ENCODE measurements around the gene OR7G3. TPM values are rescaled to one million over a fixed set of nuclear protein-coding genes. Genes with fewer than 3 reads are reported as not detected.

OR7G3 gene
- total and polyA plus RNA-seq, 2 of the 8 experiments (the other 6 are each of a cell fraction or from before 2014, with no cell fraction given) = not detected

DNA sequence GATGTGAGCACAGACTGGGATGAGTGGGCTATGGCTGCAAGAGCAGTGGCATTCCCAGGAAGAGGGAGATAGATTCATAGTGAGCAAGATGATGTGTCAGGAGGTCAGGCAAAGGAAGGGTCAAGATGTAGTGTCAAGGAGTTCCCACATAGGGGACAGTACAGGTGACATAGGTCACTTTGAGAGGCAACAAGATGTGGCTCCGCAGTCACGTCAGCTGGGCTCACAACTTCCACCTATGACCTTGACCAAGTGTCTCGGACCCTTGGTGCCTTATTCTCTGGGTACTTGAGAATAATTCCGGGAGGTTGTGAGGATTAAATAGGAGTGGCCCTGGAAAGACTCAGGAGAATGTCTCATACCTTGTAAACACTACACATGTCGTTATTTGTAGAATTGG lies 23.9 kb upstream of the OR7G3 start:
- H3K56ac ChIP-seq (replicated peaks; ENCODE audit: insufficient read length, low read depth, low read length) = no peak overlapping the region
- no peak overlapping the region for H2BK12ac ChIP-seq (ENCODE audit: low read depth, low read length)
- H3K4me3 ChIP-seq (ENCODE audit: extremely low read depth in 1 of 4, insufficient read depth in 2 of 4, low read depth in 3 of 4, low read length in 4 of 4) = no peak overlapping the region
- H3K27me3 ChIP-seq (replicated peaks in 1 of 4; ENCODE audit: control insufficient read depth in 3 of 4, extremely low read depth in 1 of 4, insufficient read depth in 3 of 4, low read length in 3 of 4) = no peaks in the 10 kb centered on the region
- no peak overlapping the region for H3K4ac ChIP-seq (replicated peaks; ENCODE audit: insufficient read length, low read depth, low read length)
- TF ChIP-seq SIN3A (conservative IDR thresholded peaks at IDR 0.05 in 1 of 2, IDR thresholded peaks at IDR 0.05 in 1 of 2; ENCODE audit: low read depth in 1 of 2, low read length in 2 of 2) (no peak), HDAC2 (IDR thresholded peaks at IDR 0.05; ENCODE audit: borderline replicate concordance in 1 of 2, low read depth in 2 of 2, low read length in 2 of 2) (no peak), TAF7 (optimal IDR thresholded peaks at IDR 0.05; ENCODE audit: borderline replicate concordance, low read depth, low read length) (no peak), SUZ12 (IDR thresholded peaks at IDR 0.05; ENCODE audit: low read length) (no peak), JUND (IDR thresholded peaks at IDR 0.05; ENCODE audit: low read length) (no peak), ZNF274 (IDR thresholded peaks at IDR 0.05; ENCODE audit: borderline replicate concordance, extremely low read depth, low read length) (no peak), EGR1 (IDR thresholded peaks at IDR 0.05; ENCODE audit: borderline replicate concordance, low read depth, low read length) (no peak), RBBP5 (IDR thresholded peaks at IDR 0.05; ENCODE audit: borderline replicate concordance, low read depth, low read length) (no peak), CHD1 (IDR thresholded peaks at IDR 0.05; ENCODE audit: low read depth, low read length) (no peak), BRCA1 (IDR thresholded peaks at IDR 0.05; ENCODE audit: low read depth, low read length) (no peak), RXRA (IDR thresholded peaks at IDR 0.05; ENCODE audit: insufficient read depth, low read depth, low read length) (no peak), MAFK (IDR thresholded peaks at IDR 0.05; ENCODE audit: low read depth, low read length) (no peak), SIRT6 (IDR thresholded peaks at IDR 0.05; ENCODE audit: low read length) (no peak), JUN (IDR thresholded peaks at IDR 0.05; ENCODE audit: low read depth, low read length) (no peak), BACH1 (IDR thresholded peaks at IDR 0.05; ENCODE audit: low read length) (no peak)
- peaks cover 15% of the 10 kb centered on the region for H3K79me1 ChIP-seq (ENCODE audit: low read depth, low read length)
- POLR2A ChIA-PET (ENCODE audit: partially characterized antibody) = no interaction called here
- CTCF ChIA-PET (ENCODE audit: partially characterized antibody) = no interaction called here
- H2BK20ac ChIP-seq (ENCODE audit: low read length) = no peak overlapping the region
- no peak overlapping the region for H2BK120ac ChIP-seq (replicated peaks; ENCODE audit: low read depth, low read length)
- peaks cover 73 to 99% of the 10 kb centered on the region in 2 experiments for H3K79me2 ChIP-seq (ENCODE audit: control insufficient read depth in 1 of 2, insufficient read depth in 2 of 2, low read length in 2 of 2)
- H2AK5ac ChIP-seq (ENCODE audit: low read depth, low read length) = no peak overlapping the region
- no peak overlapping the region for H4K91ac ChIP-seq (replicated peaks; ENCODE audit: insufficient read length, low read length)
- no peak overlapping the region for H3K27ac ChIP-seq (ENCODE audit: low read depth, low read length)
- peaks cover 2 to 51% (median 14%) of the 10 kb centered on the region in 4 experiments; a peak in 5 of 8 replicates for H3K36me3 ChIP-seq (ENCODE audit: control insufficient read depth in 2 of 4, insufficient read depth in 4 of 4, low read length in 3 of 4)
- 91% methylated on average over 5 of the region's 5 CpGs; no CpG with 5 or more reads in 1 of the 2 experiments for WGBS, 2 experiments (ENCODE audit: extremely low coverage in 1 of 2, insufficient coverage in 1 of 2, insufficient read length in 1 of 2, insufficient replicate concordance in 2 of 2, low coverage in 1 of 2, low lambda C conversion rate in 2 of 2, missing lambda C conversion rate in 1 of 2)
- no peak overlapping the region for H3K14ac ChIP-seq (ENCODE audit: insufficient read length)
- H3K9ac ChIP-seq (replicated peaks in 1 of 4; ENCODE audit: extremely low read depth in 1 of 4, low read depth in 3 of 4, low read length in 3 of 4) = no peak overlapping the region
- H3K18ac ChIP-seq (ENCODE audit: extremely low read depth, low read length) = no peak overlapping the region
- H4K5ac ChIP-seq (ENCODE audit: insufficient read length, low read depth, low read length) = no peak overlapping the region
- H4K8ac ChIP-seq (ENCODE audit: extremely low read depth, insufficient read depth, low read length) = no peak overlapping the region; the same call in 1 of the 2 replicates
- H2BK5ac ChIP-seq (ENCODE audit: low read depth, low read length) = no peak overlapping the region
- DNase-seq (ENCODE audit: low read depth in 1 of 2, low spot score in 2 of 2) (no peak), FAIRE-seq (no peak)
- H2BK15ac ChIP-seq (ENCODE audit: low read length) = no peak overlapping the region
- H3K23ac ChIP-seq (ENCODE audit: insufficient read length) = no peak overlapping the region
- no peak overlapping the region for H2AFZ ChIP-seq (ENCODE audit: low read length)
- H3K4me1 ChIP-seq (replicated peaks in 1 of 4; ENCODE audit: control insufficient read depth in 3 of 4, insufficient read depth in 4 of 4, low read length in 3 of 4) = no peaks in the 10 kb centered on the region
- H4K20me1 ChIP-seq (replicated peaks in 1 of 2; ENCODE audit: control insufficient read depth in 1 of 2, insufficient read depth in 2 of 2, low read length in 2 of 2) = peaks cover 0 to 12% of the 10 kb centered on the region in 2 experiments
- no peaks in the 10 kb centered on the region for H3K23me2 ChIP-seq (ENCODE audit: low read depth, low read length)
- H3K4me2 ChIP-seq (ENCODE audit: insufficient read depth in 1 of 2, low read depth in 2 of 2, low read length in 2 of 2) = no peak overlapping the region
- peaks cover 23 to 40% of the 10 kb centered on the region in 2 experiments for H3K9me3 ChIP-seq (ENCODE audit: insufficient read depth in 2 of 2, low read depth in 1 of 2, low read length in 1 of 2)

Measured in H1 (cell line).